Thymus (tissue), 14 donors: ENCODE results near the gene SLC6A2. TPM values are rescaled to one million over a fixed set of nuclear protein-coding genes. Genes with fewer than 3 reads are reported as not detected.
"Not testable (repeated sequence)": the region's sequence is repeated elsewhere in the genome, so short reads cannot be mapped to it uniquely, and the experiment has no call there.

Source experiments
- DNase-seq, 9 donors: peaks; one replicate each; pipeline ENCODE4 v3.0.0-alpha.2; 2013; ENCODE audit warnings: low spot score in 9 of 9, low read depth in 6 of 9, missing footprints in 1 of 9
- H3K27ac ChIP-seq, 2 donors: one replicate each; pipeline ENCODE4 v1.5.1; 2013; ENCODE audit warnings: control low read depth in 1 of 2, low read depth in 1 of 2, low read length in 1 of 2, mild to moderate bottlenecking in 1 of 2, moderate library complexity in 1 of 2
- H3K27me3 ChIP-seq, 2 donors: one replicate each; pipeline ENCODE4 v1.5.1; 2013; ENCODE audit warnings: low read length in 1 of 2; ENCODE audit not compliant: control insufficient read depth in 2 of 2, insufficient read depth in 1 of 2
- H3K36me3 ChIP-seq, 2 donors: one replicate each; pipeline ENCODE4 v1.5.1; 2013; ENCODE audit warnings: low read length in 1 of 2, mild to moderate bottlenecking in 1 of 2, moderate library complexity in 1 of 2; ENCODE audit not compliant: control insufficient read depth in 2 of 2, insufficient read depth in 2 of 2
- H3K4me1 ChIP-seq, 2 donors: one replicate each; pipeline ENCODE4 v1.5.1; 2013; ENCODE audit warnings: low read length in 2 of 2; ENCODE audit not compliant: control insufficient read depth in 2 of 2, insufficient read depth in 2 of 2
- H3K4me3 ChIP-seq, 2 donors: one replicate each; pipeline ENCODE4 v1.5.1; 2013; ENCODE audit warnings: low read length in 2 of 2, control low read depth in 1 of 2, mild to moderate bottlenecking in 1 of 2
- H3K9me3 ChIP-seq, 2 donors: one replicate each; pipeline ENCODE4 v1.5.1; 2013; ENCODE audit warnings: low read length in 1 of 2, mild to moderate bottlenecking in 1 of 2; ENCODE audit not compliant: control insufficient read depth in 2 of 2, insufficient read depth in 1 of 2
- WGBS: extraction: QIAGEN DNeasy Blood & Tissue Kit; methylation state at CpG from one replicate; pipeline ENCODE4 v1.1.7; 2013; 5-methylcytosine and 5-hydroxymethylcytosine counted together
- long read RNA-seq, 10 donors: transcript quantifications; one replicate each; lab custom pipeline, GENCODE V29; 2026
- polyA plus RNA-seq: library from polyadenylated mRNA; stranded (reverse); fragments of 200-250 nt; gene quantifications from one replicate; pipeline ENCODE4 v1.2.3, GENCODE V29; 2013
- total RNA-seq: library from RNA; stranded (reverse); fragments of 120-200 nt; gene quantifications from one replicate; pipeline ENCODE4 v1.2.4, GENCODE V29; 2013
- donor health status: healthy.

Gene SLC6A2
- 0.14 TPM for total RNA-seq
- 0.25 TPM for polyA plus RNA-seq
- long read RNA-seq, donor 1, result 0 reads
- long read RNA-seq, donor 2, result 0 reads
- long read RNA-seq, donor 3, result 0 reads
- long read RNA-seq, donor 4, result 0 reads
- long read RNA-seq, donor 5, result 0 reads
- long read RNA-seq, donor 6, result 0 reads
- long read RNA-seq, donor 7, result 0 reads
- long read RNA-seq, donor 8, result 0 reads
- long read RNA-seq, donor 9, result 0 reads
- long read RNA-seq, donor 10, result 0 reads

DNA sequence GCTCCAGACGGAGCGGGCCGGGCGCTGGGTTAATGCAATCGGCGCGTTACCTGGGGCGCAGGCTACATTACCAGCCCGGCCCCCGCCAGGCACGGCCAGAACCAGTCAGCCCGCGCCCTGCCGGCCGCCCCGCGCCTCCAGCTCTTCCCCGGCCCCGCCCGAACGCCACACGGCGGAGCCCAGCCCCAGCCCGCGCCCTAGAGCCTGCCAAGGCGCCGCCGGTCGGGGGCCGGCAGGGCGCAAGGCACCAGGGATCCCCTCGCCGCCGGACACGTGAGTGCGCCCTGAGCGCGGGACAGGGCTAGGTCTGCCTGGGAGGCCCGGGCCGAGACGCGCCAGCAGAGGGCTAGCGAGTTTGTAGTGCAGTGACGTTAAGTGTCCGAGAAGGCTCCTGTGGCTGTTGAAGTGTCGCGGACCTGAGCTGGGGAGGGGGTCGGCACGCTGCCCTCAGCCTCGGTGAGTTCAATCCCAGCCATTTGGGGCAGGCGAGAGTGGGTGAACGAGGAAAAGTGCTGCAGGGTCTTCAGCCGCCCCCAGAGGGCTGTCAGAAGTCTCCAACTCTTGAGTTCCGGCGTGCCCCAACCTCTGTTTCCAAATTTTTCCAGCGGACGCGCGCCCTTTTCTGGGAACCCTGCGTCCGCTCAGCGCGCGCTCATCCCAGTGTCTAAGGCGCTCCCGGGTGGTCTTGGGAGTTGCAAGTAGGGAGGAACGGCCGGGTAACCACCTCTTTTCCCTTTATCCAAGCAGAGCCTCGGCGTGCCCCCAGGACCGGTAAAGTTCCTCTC lies at the start of gene SLC6A2:
TSS of gene SLC6A2 (plus strand) at position 92 of the 785 bp plus-strand sequence. CDS start 707 bp downstream, outside the sequence.
- Histone ChIP-seq H3K4me3 (no peak within 1 kb of the TSS), H3K36me3 (no peaks in the 10 kb centered on the region), H3K9me3 (no peaks in the 10 kb centered on the region), H3K27ac (no peak within 1 kb of the TSS), H3K27me3 (peaks cover 17 to 54% of the 10 kb centered on the region in 2 donors), H3K4me1 (no peaks in the 10 kb centered on the region)
- 4% methylated on average over 71 of the region's 71 CpGs for WGBS
- no peak for DNase-seq

- Histone ChIP-seq H3K9me3 (peaks cover 0 to 4% of the 10 kb centered on the region in 2 donors), H3K27me3 (no peaks in the 10 kb centered on the region), H3K4me3 (no peak overlapping the region), H3K4me1 (no peaks in the 10 kb centered on the region), H3K27ac (no peak overlapping the region), H3K36me3 (no peaks in the 10 kb centered on the region)
- DNase-seq, result no peak
- WGBS, result 84% methylated on average over 6 of the region's 6 CpGs
Observed at GRCh38 chr16:55613613-55614335, 42.0 kb upstream of the SLC6A2 start.

DNA sequence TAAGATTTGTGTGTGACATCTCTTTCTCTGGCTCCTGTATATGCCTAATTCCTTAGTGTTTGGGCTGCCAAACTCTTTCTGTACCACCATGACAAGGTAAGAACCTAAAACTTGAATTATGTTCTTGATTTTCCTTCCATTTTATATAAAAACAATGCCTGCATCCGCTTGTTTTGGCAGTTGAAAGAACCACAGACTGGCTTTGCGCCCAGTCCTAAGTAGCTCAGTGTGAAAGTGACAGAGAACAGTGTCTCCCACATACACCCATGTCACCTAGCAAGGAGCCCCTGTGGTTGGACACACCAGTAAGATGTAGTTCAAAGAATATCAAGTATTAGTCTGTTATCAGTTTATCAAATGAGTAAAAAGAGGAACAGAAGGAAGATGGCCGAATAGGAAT lies 40.7 kb upstream of the SLC6A2 start:
- Histone ChIP-seq H3K27me3 (no peaks in the 10 kb centered on the region), H3K4me1 (no peaks in the 10 kb centered on the region), H3K9me3 (peaks cover 0 to 4% of the 10 kb centered on the region in 2 donors), H3K27ac (no peak overlapping the region), H3K36me3 (no peaks in the 10 kb centered on the region), H3K4me3 (no peak overlapping the region)
- no peak for DNase-seq
- 54% methylated on average over 3 of the region's 3 CpGs for WGBS

GRCh38 chr16:55615670-55616069 lies 40.1 kb upstream of the SLC6A2 start:
- whole genome bisulfite sequencing, result 93% methylated on average over 11 of the region's 11 CpGs
- not testable (repeated sequence) for DNase-seq, H3K27ac ChIP-seq, H3K4me1 ChIP-seq, H3K27me3 ChIP-seq, H3K4me3 ChIP-seq, H3K9me3 ChIP-seq, H3K36me3 ChIP-seq

GRCh38 chr16:55621771-55622170 lies 34.0 kb upstream of the SLC6A2 start:
- Histone ChIP-seq H3K4me3 (no peak overlapping the region), H3K27me3 (no peaks in the 10 kb centered on the region), H3K27ac (no peak overlapping the region), H3K4me1 (no peaks in the 10 kb centered on the region), H3K9me3 (no peaks in the 10 kb centered on the region), H3K36me3 (no peaks in the 10 kb centered on the region)
- no peak for DNase-seq

- peak in 1 of 9 donors; percentile 5 for DNase-seq
- no peaks in the 10 kb centered on the region for H3K4me1 ChIP-seq
- no peaks in the 10 kb centered on the region for H3K36me3 ChIP-seq
- WGBS, result 80% methylated on average over 3 of the region's 3 CpGs
- H3K4me3 ChIP-seq, result no peak overlapping the region
- no peaks in the 10 kb centered on the region for H3K9me3 ChIP-seq
- no peaks in the 10 kb centered on the region for H3K27me3 ChIP-seq
- no peak overlapping the region for H3K27ac ChIP-seq
Observed at GRCh38 chr16:55622272-55622671, 33.5 kb upstream of the SLC6A2 start.

DNA sequence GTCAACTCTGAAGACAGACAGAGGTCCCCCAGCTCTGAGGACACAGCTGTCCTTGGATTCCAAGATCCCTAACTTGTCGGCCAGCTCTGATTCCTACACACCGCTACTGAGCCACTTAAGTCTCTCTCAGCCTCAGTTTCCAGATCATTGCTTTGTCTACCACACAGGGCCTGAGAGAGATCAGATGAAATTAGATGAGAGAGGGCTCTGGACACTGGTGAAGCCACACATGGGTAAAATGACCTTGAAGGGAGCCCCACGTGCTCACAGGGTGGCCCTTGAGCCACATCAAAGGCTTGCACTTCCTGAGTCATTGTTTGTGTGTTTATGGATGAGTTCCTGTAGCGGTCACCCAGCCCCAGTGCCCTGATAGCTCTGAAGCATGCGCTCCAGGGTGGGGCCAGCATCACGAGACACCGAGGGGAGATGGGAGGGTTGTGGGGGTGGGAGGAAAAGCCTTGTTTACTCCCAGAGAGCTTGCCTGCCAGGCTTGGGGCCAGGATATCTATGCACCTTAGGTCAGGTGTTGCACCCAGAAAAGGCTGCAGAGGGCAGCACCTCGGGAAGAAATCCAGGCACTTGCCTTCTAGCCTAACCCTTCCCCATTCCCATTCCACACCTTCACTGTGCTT lies 32.7 kb upstream of the SLC6A2 start:
- Histone ChIP-seq H3K27ac (no peak overlapping the region), H3K9me3 (no peaks in the 10 kb centered on the region), H3K27me3 (no peaks in the 10 kb centered on the region), H3K36me3 (no peaks in the 10 kb centered on the region), H3K4me1 (no peaks in the 10 kb centered on the region), H3K4me3 (no peak overlapping the region)
- 63% methylated on average over 8 of the region's 8 CpGs for WGBS
- no peak for DNase-seq

GRCh38 chr16:55623640-55624039 lies 32.1 kb upstream of the SLC6A2 start:
- Histone ChIP-seq H3K27me3 (no peaks in the 10 kb centered on the region), H3K36me3 (no peaks in the 10 kb centered on the region), H3K4me1 (no peaks in the 10 kb centered on the region), H3K9me3 (no peaks in the 10 kb centered on the region), H3K4me3 (no peak overlapping the region), H3K27ac (no peak overlapping the region)
- WGBS, result 75% methylated on average over 2 of the region's 2 CpGs
- DNase-seq, result no peak

DNA sequence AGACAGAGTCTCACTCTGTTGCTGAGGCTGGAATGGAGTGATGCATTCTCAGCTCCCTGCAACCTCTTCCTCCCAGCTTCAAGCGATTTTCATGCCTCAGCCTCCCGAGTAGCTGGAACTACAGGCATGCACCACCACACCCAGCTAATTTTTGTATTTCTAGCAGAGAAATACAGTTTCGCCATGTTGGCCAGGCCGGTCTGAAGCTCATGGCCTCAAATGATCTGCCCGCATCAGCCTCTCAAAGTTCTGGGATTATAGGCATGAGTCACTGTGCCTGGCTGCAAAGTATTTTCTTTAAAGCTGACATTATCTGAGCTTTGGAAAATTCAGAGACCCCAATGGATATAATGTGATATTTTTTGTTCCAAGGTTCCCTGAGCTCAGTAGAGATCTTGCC lies 31.1 kb upstream of the SLC6A2 start:
- DNase-seq, result no peak
- Histone ChIP-seq H3K27ac (no peak overlapping the region), H3K4me3 (no peak overlapping the region), H3K36me3 (no peaks in the 10 kb centered on the region), H3K4me1 (no peaks in the 10 kb centered on the region), H3K27me3 (no peaks in the 10 kb centered on the region), H3K9me3 (no peaks in the 10 kb centered on the region)
- WGBS, result 97% methylated on average over 5 of the region's 5 CpGs
